Endothelial cell of umbilical vein (primary cell): Measurements from ENCODE around the gene VTA1. TPM values are rescaled to one million over a fixed set of nuclear protein-coding genes. Genes with fewer than 3 reads are reported as not detected.

Source experiments
- BruUV-seq: library from RNA; stranded (reverse); fragments of 400-500 nt; replicated peaks from 2 replicates; lab custom pipeline; 2021; lab: Mats Ljungman, UMichigan
- CTCF ChIA-PET: fragments of 300-600, 350-600 bp; sonication (Branson Sonifier 250); formaldehyde crosslinking; loops from one replicate; lab custom pipeline; 2021; ENCODE audit warnings: antibody characterized with exemption, inconsistent platforms; lab: Charles Lee
- POLR2A ChIA-PET: fragments of 300-600, 350-600 bp; sonication (Branson Sonifier 250); formaldehyde crosslinking; loops from one replicate; lab custom pipeline; 2021; ENCODE audit warnings: antibody characterized with exemption, inconsistent platforms; lab: Charles Lee
- DNase-seq: peaks from one replicate; pipeline ENCODE4 v3.0.0-alpha.2; 2011; ENCODE audit warnings: low read depth, low spot score
- FAIRE-seq: peaks from 2 replicates; lab custom pipeline; 2011; peaks lifted over from hg19 to GRCh38; lab: Jason Lieb, UNC
- H2AFZ ChIP-seq: 2 replicates; pipeline ENCODE4 v1.6.0; 2012; ENCODE audit warnings: low read depth, low read length, control low read depth, inconsistent platforms
- H3K27ac ChIP-seq: 2 replicates; pipeline ENCODE4 v1.5.1; 2011; ENCODE audit warnings: low read depth, mild to moderate bottlenecking, control low read depth, low read length, moderate library complexity; ENCODE audit not compliant: insufficient read depth
- H3K27me3 ChIP-seq, 2 experiments: 2 replicates each; pipeline versions ENCODE4 v1.6.0 to v1.6.1; 2011; ENCODE audit warnings: low read length in 2 of 2, mixed read lengths in 1 of 2; ENCODE audit not compliant: control insufficient read depth in 2 of 2, insufficient read depth in 2 of 2
- H3K36me3 ChIP-seq, 2 experiments: 2 replicates in 1 of 2; 3 replicates in 1 of 2; pipeline ENCODE4 v1.5.1; 2011; ENCODE audit warnings: low read length in 2 of 2, mild to moderate bottlenecking in 1 of 2, moderate library complexity in 1 of 2; ENCODE audit not compliant: control insufficient read depth in 2 of 2, insufficient read depth in 2 of 2; ENCODE audit errors: extremely low read depth in 1 of 2
- H3K4me1 ChIP-seq: 3 replicates; pipeline ENCODE4 v1.5.1; 2011; ENCODE audit warnings: mild to moderate bottlenecking, low read length; ENCODE audit not compliant: control insufficient read depth, insufficient read depth; ENCODE audit errors: extremely low read depth
- H3K4me2 ChIP-seq: 2 replicates; pipeline ENCODE4 v1.6.1; 2011; ENCODE audit warnings: low read length, control low read depth, mixed read lengths; ENCODE audit not compliant: insufficient read depth
- H3K4me3 ChIP-seq, 3 experiments: fragments of 200-600 bp in 1 of 3; sonication (generic), shearing (Covaris generic) in 1 of 3; replicated peaks in 1 of 3; 2 replicates each; pipeline ENCODE4 v1.5.1; 2011 to 2016; ENCODE audit warnings: control low read depth in 3 of 3, low read length in 3 of 3, mild to moderate bottlenecking in 2 of 3, inconsistent platforms in 1 of 3, low read depth in 1 of 3, moderate library complexity in 1 of 3; ENCODE audit not compliant: insufficient read depth in 1 of 3
- H3K79me2 ChIP-seq: 2 replicates; pipeline ENCODE4 v1.6.0; 2012; ENCODE audit warnings: low read length, inconsistent platforms; ENCODE audit not compliant: control insufficient read depth, insufficient read depth
- H3K9ac ChIP-seq: replicated peaks from 2 replicates; pipeline ENCODE3; 2011; ENCODE audit warnings: low read length, control low read depth; ENCODE audit not compliant: insufficient read depth; ENCODE audit errors: extremely low read depth
- H3K9me1 ChIP-seq: replicated peaks from 3 replicates; pipeline ENCODE4 v1.6.0; 2011; ENCODE audit warnings: mild to moderate bottlenecking, low read length; ENCODE audit not compliant: control insufficient read depth, insufficient read depth; ENCODE audit errors: extremely low read depth
- H3K9me3 ChIP-seq: replicated peaks from 2 replicates; pipeline ENCODE4 v1.5.1; 2012; ENCODE audit warnings: low read length, inconsistent platforms; ENCODE audit not compliant: control insufficient read depth, insufficient read depth
- H4K20me1 ChIP-seq: replicated peaks from 2 replicates; pipeline ENCODE3; 2011; ENCODE audit warnings: mild to moderate bottlenecking, low read length; ENCODE audit not compliant: control insufficient read depth, insufficient read depth; ENCODE audit errors: extremely low read depth
- CTCF ChIP-seq, 2 donors: IDR thresholded peaks; 1 replicate in 1 of 2; 2 replicates in 1 of 2; pipeline ENCODE4 v1.5.1; 2011; ENCODE audit warnings: low read length in 2 of 2, mild to moderate bottlenecking in 2 of 2, moderate library complexity in 2 of 2, control low read depth in 1 of 2, inconsistent platforms in 1 of 2, low read depth in 1 of 2; ENCODE audit not compliant: insufficient read depth in 1 of 2; ENCODE audit errors: extremely low read depth in 1 of 2
- FOS ChIP-seq: IDR thresholded peaks from 2 replicates; pipeline ENCODE4 v1.6.1; 2011; ENCODE audit warnings: mild to moderate bottlenecking, low read length, moderate library complexity, borderline replicate concordance; ENCODE audit not compliant: insufficient read depth
- GATA2 ChIP-seq: IDR thresholded peaks from 2 replicates; pipeline ENCODE4 v1.7.0; 2011; ENCODE audit warnings: low read depth, mild to moderate bottlenecking, moderate library complexity, mixed read lengths, low read length; ENCODE audit not compliant: insufficient read length, insufficient read depth
- JUN ChIP-seq: IDR thresholded peaks from 2 replicates; pipeline ENCODE4 v1.6.1; 2011; ENCODE audit warnings: borderline replicate concordance, low read depth; ENCODE audit not compliant: insufficient read length, insufficient read depth
- MAX ChIP-seq: IDR thresholded peaks from 2 replicates; pipeline ENCODE4 v1.6.1; 2011; ENCODE audit not compliant: insufficient read depth, insufficient read length
- POLR2A ChIP-seq: IDR thresholded peaks from 2 replicates; pipeline ENCODE4 v1.6.1; 2012; ENCODE audit warnings: low read depth, mild to moderate bottlenecking, control low read depth, low read length
- POLR2AphosphoS5 ChIP-seq: IDR thresholded peaks from 2 replicates; pipeline ENCODE4 v1.6.1; 2012; ENCODE audit warnings: low read depth, mild to moderate bottlenecking, control low read depth, low read length, moderate library complexity; ENCODE audit not compliant: insufficient read depth
- dilution Hi-C: fragments of 300-500 bp; cut with MboI; formaldehyde crosslinking; loops from one replicate; pipeline ENCODE4 v1.15.0; 2019; ENCODE audit warnings: low sequenced_read_pairs; ENCODE audit not compliant: extremely low pct_ligation_motif_present
- intact Hi-C: fragments of 100-400 bp; cut with micrococcal nuclease; formaldehyde crosslinking; loops from one replicate; pipeline ENCODE4 v1.10.0; 2022
- polyA plus RNA-seq, 4 experiments: library from polyadenylated mRNA; depleted of rRNA in 3 of 4; stranded (reverse) in 3 of 4; unstranded in 1 of 4; fragments of >200 nt; gene quantifications; 2 replicates each; pipeline versions ENCODE4 v1.2.1 to v1.2.3, GENCODE V29; 2011 to 2012; ENCODE audit warnings: missing spikeins in 1 of 4
- total RNA-seq: library from RNA; stranded (reverse); gene quantifications from 2 replicates; pipeline ENCODE4 v1.2.3, GENCODE V29; 2021

Gene VTA1
- total and polyA plus RNA-seq, 2 donors (not counting 3 experiments of a cell fraction or from before 2014, with no cell fraction given): 39.0 to 40.9 TPM

- Histone ChIP-seq H3K4me3 (no peak overlapping the region), H3K27me3 (no peaks in the 10 kb centered on the region), H3K4me2 (no peak overlapping the region), H3K9me3 (no peaks in the 10 kb centered on the region), H3K79me2 (no peaks in the 10 kb centered on the region), H2AFZ (no peak overlapping the region), H3K9ac (no peak overlapping the region), H3K9me1 (no peaks in the 10 kb centered on the region), H3K27ac (no peak overlapping the region), H4K20me1 (no peaks in the 10 kb centered on the region), H3K36me3 (no peaks in the 10 kb centered on the region), H3K4me1 (no peaks in the 10 kb centered on the region)
- TF ChIP-seq CTCF (IDR thresholded peaks at IDR 0.05; ENCODE audit: extremely low read depth in 1 of 2, insufficient read depth in 1 of 2, low read depth in 1 of 2, low read length in 2 of 2): no peak
- TF ChIP-seq GATA2: no peak
- TF ChIP-seq POLR2AphosphoS5: no peak
- TF ChIP-seq POLR2A: no peak
- TF ChIP-seq FOS: no peak
- no peak for TF ChIP-seq MAX
- no peak for TF ChIP-seq JUN
- BruUV-seq: no TSS peak
- dilution Hi-C loops (no loop called here), intact Hi-C loops (no loop called here)
- DNase-seq: no peak
- POLR2A ChIA-PET: no interaction called here
- CTCF ChIA-PET: no interaction called here
- FAIRE-seq: no peak
These were observed 111.2 kb downstream of the VTA1 start for GRCh38 chr6:142258305-142258704.
